DOHH2 (cell line): Measurements from ENCODE around the gene CBL.

Experiments used
- H3F3A ChIP-seq: fragments of 200-600 bp; sonication (generic), shearing (Covaris generic); 2 replicates; pipeline ENCODE4 v1.6.0; 2016; ENCODE audit warnings: antibody characterized with exemption, mild to moderate bottlenecking; ENCODE audit not compliant: control insufficient read depth, insufficient read depth
- H3K27ac ChIP-seq: fragments of 200-600 bp; sonication (generic); 2 replicates; pipeline ENCODE4 v1.5.1; 2014; ENCODE audit warnings: low read depth, mild to moderate bottlenecking, low read length, moderate library complexity
- H3K27me3 ChIP-seq: fragments of 200-600 bp; sonication (generic); 2 replicates; pipeline ENCODE4 v1.6.1; 2014; ENCODE audit warnings: mild to moderate bottlenecking, low read length, mixed read lengths; ENCODE audit not compliant: control insufficient read depth
- H3K36me3 ChIP-seq: fragments of 200-600 bp; sonication (generic); 2 replicates; pipeline ENCODE4 v1.6.1; 2014; ENCODE audit warnings: mild to moderate bottlenecking, low read length, moderate library complexity, mixed read lengths; ENCODE audit not compliant: control insufficient read depth
- H3K4me1 ChIP-seq: fragments of 200-600 bp; sonication (generic); 2 replicates; pipeline ENCODE4 v1.6.1; 2014; ENCODE audit warnings: mild to moderate bottlenecking, low read length, mixed read lengths; ENCODE audit not compliant: control insufficient read depth
- H3K4me2 ChIP-seq: fragments of 200-600 bp; sonication (generic); 2 replicates; pipeline ENCODE4 v1.6.0; 2014; ENCODE audit warnings: mild to moderate bottlenecking, low read length, moderate library complexity
- H3K4me3 ChIP-seq: fragments of 200-600 bp; sonication (generic); 2 replicates; pipeline ENCODE4 v1.5.1; 2014; ENCODE audit warnings: mild to moderate bottlenecking, low read length, mixed read lengths
- H3K79me2 ChIP-seq: fragments of 200-600 bp; sonication (generic); 2 replicates; pipeline ENCODE4 v1.6.1; 2014; ENCODE audit warnings: mild to moderate bottlenecking, low read length, mixed read lengths; ENCODE audit not compliant: control insufficient read depth
- H3K9me2 ChIP-seq: fragments of 200-600 bp; sonication (generic); replicated peaks from 2 replicates; pipeline ENCODE4 v1.6.1; 2014; ENCODE audit warnings: mild to moderate bottlenecking, low read length, mixed read lengths; ENCODE audit not compliant: control insufficient read depth
- H3K9me3 ChIP-seq: fragments of 200-600 bp; sonication (generic); 2 replicates; pipeline ENCODE4 v1.6.1; 2014; ENCODE audit warnings: antibody characterized with exemption, low read length, mixed read lengths; ENCODE audit not compliant: control insufficient read depth, insufficient read depth
- H4K20me1 ChIP-seq: fragments of 200-600 bp; sonication (generic); 2 replicates; pipeline ENCODE4 v1.6.0; 2014; ENCODE audit warnings: low read depth, mild to moderate bottlenecking, antibody characterized with exemption, low read length, moderate library complexity; ENCODE audit not compliant: control insufficient read depth, insufficient read depth
- EZH2phosphoT487 ChIP-seq: fragments of 200-600 bp; sonication (generic); IDR thresholded peaks from 2 replicates; pipeline ENCODE4 v1.6.1; 2017; ENCODE audit warnings: borderline replicate concordance, mild to moderate bottlenecking, antibody characterized with exemption, low read length, moderate library complexity, mixed read lengths
- TF ChIP-seq, protein P1 (sequence below): fragments of 200-600 bp; sonication (generic); IDR thresholded peaks from one replicate; pipeline ENCODE4 v1.5.1; 2014; ENCODE audit warnings: antibody characterized with exemption, mild to moderate bottlenecking, low read depth, low read length; ENCODE audit not compliant: poor library complexity, severe bottlenecking

Gene CBL

DNA sequence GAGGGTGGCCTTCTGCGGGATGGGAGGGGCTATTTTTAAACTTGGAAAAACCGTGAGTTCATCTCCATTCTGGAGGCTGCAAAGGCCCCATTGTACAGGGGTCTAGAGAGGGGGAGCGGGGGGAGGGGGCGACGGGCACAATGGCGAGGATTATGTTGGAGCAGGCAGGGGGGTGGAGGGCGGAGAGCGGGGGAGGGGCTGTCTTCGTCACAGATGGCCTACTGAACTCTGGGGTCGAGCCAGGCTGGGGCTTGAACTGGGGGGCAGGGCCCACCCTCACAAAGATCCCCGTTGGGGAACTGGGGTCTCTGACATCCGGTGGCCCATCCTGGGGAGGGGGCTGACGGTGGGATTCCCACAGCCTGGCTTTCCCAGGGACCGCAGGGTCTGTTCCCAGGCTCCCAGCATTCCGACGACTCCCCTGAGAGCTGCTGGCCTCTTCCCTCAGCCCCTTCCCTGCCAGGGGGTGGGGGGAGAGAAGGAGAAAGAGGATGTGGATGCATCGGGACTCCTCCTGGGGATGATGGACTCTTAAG is 114.2 kb downstream of the CBL start:
- Histone ChIP-seq H3K4me3 (peak overlapping the region; percentile 64), H3K36me3 (no peaks in the 10 kb centered on the region), H3K27ac (peak overlapping the region; percentile 59), H3K79me2 (no peaks in the 10 kb centered on the region), H3K9me2 (no peaks in the 10 kb centered on the region), H3K9me3 (no peaks in the 10 kb centered on the region), H3K4me1 (peaks cover 85% of the 10 kb centered on the region), H3K4me2 (peak overlapping the region; percentile 66), H3F3A (peaks cover 9% of the 10 kb centered on the region), H3K27me3 (peaks cover 24% of the 10 kb centered on the region), H4K20me1 (no peaks in the 10 kb centered on the region)
- TF ChIP-seq EZH2phosphoT487 = no peak
- TF ChIP-seq, protein P1, sequence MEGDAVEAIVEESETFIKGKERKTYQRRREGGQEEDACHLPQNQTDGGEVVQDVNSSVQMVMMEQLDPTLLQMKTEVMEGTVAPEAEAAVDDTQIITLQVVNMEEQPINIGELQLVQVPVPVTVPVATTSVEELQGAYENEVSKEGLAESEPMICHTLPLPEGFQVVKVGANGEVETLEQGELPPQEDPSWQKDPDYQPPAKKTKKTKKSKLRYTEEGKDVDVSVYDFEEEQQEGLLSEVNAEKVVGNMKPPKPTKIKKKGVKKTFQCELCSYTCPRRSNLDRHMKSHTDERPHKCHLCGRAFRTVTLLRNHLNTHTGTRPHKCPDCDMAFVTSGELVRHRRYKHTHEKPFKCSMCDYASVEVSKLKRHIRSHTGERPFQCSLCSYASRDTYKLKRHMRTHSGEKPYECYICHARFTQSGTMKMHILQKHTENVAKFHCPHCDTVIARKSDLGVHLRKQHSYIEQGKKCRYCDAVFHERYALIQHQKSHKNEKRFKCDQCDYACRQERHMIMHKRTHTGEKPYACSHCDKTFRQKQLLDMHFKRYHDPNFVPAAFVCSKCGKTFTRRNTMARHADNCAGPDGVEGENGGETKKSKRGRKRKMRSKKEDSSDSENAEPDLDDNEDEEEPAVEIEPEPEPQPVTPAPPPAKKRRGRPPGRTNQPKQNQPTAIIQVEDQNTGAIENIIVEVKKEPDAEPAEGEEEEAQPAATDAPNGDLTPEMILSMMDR = no peak

DNA sequence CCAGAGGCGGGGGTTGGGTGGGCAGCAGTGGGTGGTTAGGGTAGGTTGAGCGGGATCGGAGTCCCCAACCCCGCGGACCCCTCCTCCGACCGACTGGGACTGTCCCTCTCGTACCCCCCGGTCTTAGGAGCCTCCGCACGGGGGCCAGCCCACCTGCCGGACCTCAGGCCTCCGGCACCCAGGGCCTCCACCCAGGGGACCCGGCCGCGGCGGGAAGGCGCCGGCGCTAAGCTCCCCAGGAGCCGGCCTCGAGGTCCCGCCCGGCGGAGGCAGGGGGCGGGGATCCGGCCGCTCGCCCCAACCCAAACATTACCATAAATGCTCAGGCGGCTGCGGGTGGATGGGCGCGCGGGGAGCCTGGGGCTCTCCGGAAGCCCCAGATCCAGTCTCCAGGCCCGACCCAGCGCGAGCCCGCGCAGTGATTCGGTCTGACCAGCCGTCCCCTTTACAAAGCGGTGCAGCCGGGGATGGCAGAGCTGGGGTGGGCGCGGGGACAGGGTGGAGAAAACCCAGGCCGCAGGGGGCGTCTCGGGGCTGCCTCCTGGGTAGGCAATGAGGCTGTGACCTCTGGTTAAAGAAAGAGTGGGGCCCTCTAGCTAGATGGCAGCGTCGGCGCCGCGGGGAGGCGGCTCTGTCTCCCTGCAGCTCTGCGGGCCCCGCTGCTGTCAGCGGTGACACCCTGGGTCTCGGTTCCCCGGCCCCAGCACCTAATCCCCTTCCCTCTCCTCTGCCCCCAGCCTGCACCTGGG is 114.8 kb downstream of the CBL start:
- peak overlapping the region; percentile 59 for H3K27ac ChIP-seq

DNA sequence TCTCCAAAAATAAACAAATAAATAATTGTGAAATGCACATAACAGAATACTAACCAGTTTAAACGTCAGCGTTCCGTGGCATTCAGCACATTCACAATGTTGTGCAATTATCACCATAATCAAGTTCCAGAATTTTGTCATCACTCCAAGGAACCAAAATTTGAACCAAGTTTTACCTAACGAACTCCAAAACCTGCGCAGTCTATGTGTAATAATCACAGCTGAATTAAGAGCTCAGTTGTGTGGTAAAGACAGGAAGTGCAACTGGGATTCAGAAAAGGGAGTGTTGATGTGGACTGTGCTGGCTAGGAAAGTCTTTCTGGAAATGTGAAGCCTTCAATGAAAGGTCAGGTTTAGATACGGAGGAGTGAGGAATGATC is 116.2 kb downstream of the CBL start:
- Histone ChIP-seq H3K9me2 (no peaks in the 10 kb centered on the region), H3K9me3 (no peaks in the 10 kb centered on the region), H3K27ac (peak overlapping the region; percentile 59; the same call in 1 of the 2 replicates), H4K20me1 (no peaks in the 10 kb centered on the region), H3K79me2 (no peaks in the 10 kb centered on the region), H3F3A (peaks cover 9% of the 10 kb centered on the region), H3K27me3 (peaks cover 8% of the 10 kb centered on the region), H3K36me3 (no peaks in the 10 kb centered on the region), H3K4me3 (peak overlapping the region; percentile 64), H3K4me1 (peaks cover 66% of the 10 kb centered on the region), H3K4me2 (peak overlapping the region; percentile 66)
- no peak for TF ChIP-seq EZH2phosphoT487
- TF ChIP-seq, protein P1 = no peak

More for the DNA sequence above, 114.8 kb downstream of the CBL start:
- H3K9me3 ChIP-seq = no peaks in the 10 kb centered on the region
- peaks cover 20% of the 10 kb centered on the region for H3K27me3 ChIP-seq
- H4K20me1 ChIP-seq = no peaks in the 10 kb centered on the region
- H3F3A ChIP-seq = peaks cover 9% of the 10 kb centered on the region
- H3K9me2 ChIP-seq = no peaks in the 10 kb centered on the region
- H3K4me2 ChIP-seq = peak overlapping the region; percentile 66
- no peak for TF ChIP-seq EZH2phosphoT487
- TF ChIP-seq, protein P1 = no peak
- peaks cover 78% of the 10 kb centered on the region for H3K4me1 ChIP-seq
- H3K36me3 ChIP-seq = no peaks in the 10 kb centered on the region
- no peaks in the 10 kb centered on the region for H3K79me2 ChIP-seq
- peak overlapping the region; percentile 64 for H3K4me3 ChIP-seq
